Nephron progenitor cell (in vitro differentiated cells): ENCODE data around the gene DOCK11.
"Not testable (repeated sequence)": the region's sequence is repeated elsewhere in the genome, so short reads cannot be mapped to it uniquely, and the experiment has no call there.

Experiments used
- DNase-seq: peaks from one replicate; pipeline ENCODE4 v3.0.0; 2021
- H3K27ac Mint-ChIP-seq: 2 replicates; pipeline ENCODE4 v1.8.0; 2021; ENCODE audit warnings: mild to moderate bottlenecking, moderate library complexity, mixed read lengths
- H3K27me3 Mint-ChIP-seq: 2 replicates; pipeline ENCODE4 v1.8.0; 2021; ENCODE audit warnings: mild to moderate bottlenecking, low read depth, mixed read lengths; ENCODE audit not compliant: poor library complexity
- H3K36me3 Mint-ChIP-seq: 2 replicates; pipeline ENCODE4 v1.8.0; 2021; ENCODE audit warnings: low read depth, mixed read lengths
- H3K4me1 Mint-ChIP-seq: 2 replicates; pipeline ENCODE4 v1.8.0; 2021; ENCODE audit warnings: mixed read lengths
- H3K4me3 Mint-ChIP-seq: 2 replicates; pipeline ENCODE4 v1.8.0; 2021; ENCODE audit warnings: mild to moderate bottlenecking, moderate library complexity, mixed read lengths
- H3K9me3 Mint-ChIP-seq: 2 replicates; pipeline ENCODE4 v1.8.0; 2021; ENCODE audit warnings: mild to moderate bottlenecking, moderate library complexity, mixed read lengths
- CTCF ChIP-seq: fragments of 200-600 bp; sonication (generic); IDR thresholded peaks from 2 replicates; pipeline ENCODE4 v1.5.0; 2021; ENCODE audit warnings: antibody characterized with exemption

DOCK11 gene

GRCh38 chrX:118583781-118584180 is 88.2 kb downstream of the DOCK11 start:
- peaks cover 14% of the 10 kb centered on the region for H3K4me1 Mint-ChIP-seq
- no peak for TF ChIP-seq CTCF
- DNase-seq: no peak
- H3K27ac Mint-ChIP-seq: no peak overlapping the region
- H3K36me3 Mint-ChIP-seq: peaks cover 62% of the 10 kb centered on the region
- H3K9me3 Mint-ChIP-seq: peaks cover 40% of the 10 kb centered on the region
- H3K4me3 Mint-ChIP-seq: no peak overlapping the region
- H3K27me3 Mint-ChIP-seq: peaks cover 3% of the 10 kb centered on the region

GRCh38 chrX:118585296-118585695 is 89.7 kb downstream of the DOCK11 start:
- no peak for TF ChIP-seq CTCF
- Mint-ChIP-seq H3K9me3 (peaks cover 40% of the 10 kb centered on the region), H3K4me1 (peaks cover 14% of the 10 kb centered on the region), H3K36me3 (peaks cover 62% of the 10 kb centered on the region), H3K27me3 (peaks cover 3% of the 10 kb centered on the region), H3K27ac (no peak overlapping the region), H3K4me3 (no peak overlapping the region)
- no peak for DNase-seq

GRCh38 chrX:118586206-118586605 is 90.6 kb downstream of the DOCK11 start:
- DNase-seq, H3K4me3 Mint-ChIP-seq, H3K27me3 Mint-ChIP-seq, H3K27ac Mint-ChIP-seq: not testable (repeated sequence)
- Mint-ChIP-seq H3K9me3 (peaks cover 39% of the 10 kb centered on the region), H3K36me3 (peaks cover 61% of the 10 kb centered on the region), H3K4me1 (peaks cover 20% of the 10 kb centered on the region)

GRCh38 chrX:118588715-118589114 is 93.1 kb downstream of the DOCK11 start:
- Mint-ChIP-seq H3K27me3 (no peaks in the 10 kb centered on the region), H3K27ac (no peak overlapping the region), H3K4me3 (no peak overlapping the region), H3K36me3 (peaks cover 63% of the 10 kb centered on the region), H3K9me3 (peaks cover 31% of the 10 kb centered on the region), H3K4me1 (peaks cover 20% of the 10 kb centered on the region)
- no peak for DNase-seq
- TF ChIP-seq CTCF: no peak

- Mint-ChIP-seq H3K4me1 (peaks cover 20% of the 10 kb centered on the region), H3K27ac (no peak overlapping the region), H3K27me3 (no peaks in the 10 kb centered on the region), H3K36me3 (peaks cover 62% of the 10 kb centered on the region), H3K9me3 (peaks cover 26% of the 10 kb centered on the region), H3K4me3 (no peak overlapping the region)
- no peak for DNase-seq
- TF ChIP-seq CTCF: no peak
These were observed 93.6 kb downstream of the DOCK11 start for GRCh38 chrX:118589227-118589626.

- Mint-ChIP-seq H3K4me1 (peaks cover 20% of the 10 kb centered on the region), H3K36me3 (peaks cover 28% of the 10 kb centered on the region), H3K4me3 (no peak overlapping the region), H3K27ac (no peak overlapping the region), H3K27me3 (no peaks in the 10 kb centered on the region), H3K9me3 (peaks cover 19% of the 10 kb centered on the region)
- DNase-seq: no peak
- TF ChIP-seq CTCF: no peak
These were observed 97.8 kb downstream of the DOCK11 start for GRCh38 chrX:118593407-118593806.
